RKO (cell line): ENCODE results near the gene TEX48.

Source experiments
- DNase-seq: peaks from one replicate; pipeline ENCODE4 v3.0.0-alpha.2; 2016; ENCODE audit warnings: low spot score

Gene TEX48

GRCh38 chr9:114693248-114693855 lies 11.4 kb upstream of the TEX48 start:
- DNase-seq = no peak

GRCh38 chr9:114691956-114692295 lies 9.9 kb upstream of the TEX48 start:
- no peak for DNase-seq

- DNase-seq = peak; percentile 97
Measured at GRCh38 chr9:114691046-114691955, 9.3 kb upstream of the TEX48 start.

- no peak for DNase-seq
Measured at GRCh38 chr9:114690308-114690707, 8.3 kb upstream of the TEX48 start.

- no peak for DNase-seq
Measured at GRCh38 chr9:114689813-114690212, 7.8 kb upstream of the TEX48 start.

- DNase-seq = no peak
Measured at GRCh38 chr9:114688909-114689610, 7.1 kb upstream of the TEX48 start.

GRCh38 chr9:114688379-114688778 lies 6.4 kb upstream of the TEX48 start:
- no peak for DNase-seq

- DNase-seq = peak; percentile 52
Measured at GRCh38 chr9:114687034-114687433, 5.0 kb upstream of the TEX48 start.

GRCh38 chr9:114685951-114686350 lies 4.0 kb upstream of the TEX48 start:
- DNase-seq = no peak

GRCh38 chr9:114684036-114684435 lies 2.0 kb upstream of the TEX48 start:
- peak; percentile 59 for DNase-seq

GRCh38 chr9:114682846-114683245 lies 854 bp upstream of the TEX48 start:
- no peak for DNase-seq

- DNase-seq = no peak
Measured at GRCh38 chr9:114680259-114681001, 1.6 kb downstream of the TEX48 start.

- no peak for DNase-seq
Measured at GRCh38 chr9:114678795-114679194, 3.2 kb downstream of the TEX48 start.

GRCh38 chr9:114678130-114678529 lies 3.9 kb downstream of the TEX48 start:
- DNase-seq = no peak

- DNase-seq = peak; percentile 99
Measured at GRCh38 chr9:114677418-114677817, 4.6 kb downstream of the TEX48 start.

- DNase-seq = no peak
Measured at GRCh38 chr9:114676901-114677300, 5.1 kb downstream of the TEX48 start.

GRCh38 chr9:114674798-114675540 lies 7.0 kb downstream of the TEX48 start:
- DNase-seq = peak; percentile 46

- DNase-seq = no peak
Measured at GRCh38 chr9:114674076-114674797, 7.8 kb downstream of the TEX48 start.

GRCh38 chr9:114671605-114672004 lies 10.4 kb downstream of the TEX48 start:
- DNase-seq = no peak

- DNase-seq = no peak
Measured at GRCh38 chr9:114669961-114670360, 12.0 kb downstream of the TEX48 start.

- DNase-seq = no peak
Measured at GRCh38 chr9:114668146-114668545, 13.8 kb downstream of the TEX48 start.
